HG03342 (cell line): Measurements from ENCODE around the gene MAP4K1.
"Not testable (repeated sequence)": the region's sequence is repeated elsewhere in the genome, so short reads cannot be mapped to it uniquely, and the experiment has no call there.

ENCODE experiments used
- ATAC-seq: cut with Tn5 transposase; IDR thresholded peaks from one replicate; pipeline ENCODE4 v1.9.1; 2021; ENCODE audit warnings: mild to moderate bottlenecking, moderate library complexity; ENCODE audit not compliant: unreplicated experiment

The MAP4K1 gene

DNA sequence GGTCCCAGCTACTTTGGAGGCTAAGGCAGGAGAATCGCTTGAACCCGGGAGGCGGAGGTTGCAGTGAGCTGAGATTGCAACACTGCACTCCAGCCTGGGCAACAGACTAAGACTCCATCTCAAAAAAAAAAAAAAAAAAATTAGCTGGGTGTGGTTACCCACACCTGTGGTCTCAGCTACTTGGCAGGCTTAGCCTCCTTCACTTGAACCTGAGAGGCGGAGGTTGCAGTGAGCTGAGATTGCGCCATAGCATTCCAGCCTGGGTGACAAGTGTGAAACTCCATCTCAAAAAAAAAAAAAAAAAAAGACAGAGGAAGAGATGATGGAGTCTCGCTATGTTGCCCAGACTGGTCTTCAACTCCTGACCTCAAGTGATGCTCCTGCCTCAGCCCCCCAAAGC is 38.4 kb downstream of the MAP4K1 start:
- ATAC-seq: not testable (repeated sequence)

DNA sequence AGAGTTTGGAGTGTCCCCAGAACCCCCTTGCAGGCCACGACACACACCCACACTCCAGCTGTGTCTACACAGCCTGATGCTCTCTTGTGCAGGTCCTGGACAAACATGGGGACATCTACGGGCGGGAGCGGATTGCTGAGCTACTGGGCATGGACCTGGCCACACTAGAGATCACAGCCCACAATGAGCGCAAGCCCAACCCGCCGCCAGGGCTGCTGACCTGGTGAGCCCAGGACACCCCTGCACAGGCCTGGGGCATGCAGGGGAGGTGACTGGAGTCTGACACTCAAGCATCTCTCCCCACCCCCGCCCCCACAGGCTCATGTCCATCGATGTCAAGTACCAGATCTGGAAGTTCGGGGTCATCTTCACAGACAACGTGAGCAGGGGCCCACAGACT is 39.9 kb downstream of the MAP4K1 start:
- ATAC-seq: no peak

DNA sequence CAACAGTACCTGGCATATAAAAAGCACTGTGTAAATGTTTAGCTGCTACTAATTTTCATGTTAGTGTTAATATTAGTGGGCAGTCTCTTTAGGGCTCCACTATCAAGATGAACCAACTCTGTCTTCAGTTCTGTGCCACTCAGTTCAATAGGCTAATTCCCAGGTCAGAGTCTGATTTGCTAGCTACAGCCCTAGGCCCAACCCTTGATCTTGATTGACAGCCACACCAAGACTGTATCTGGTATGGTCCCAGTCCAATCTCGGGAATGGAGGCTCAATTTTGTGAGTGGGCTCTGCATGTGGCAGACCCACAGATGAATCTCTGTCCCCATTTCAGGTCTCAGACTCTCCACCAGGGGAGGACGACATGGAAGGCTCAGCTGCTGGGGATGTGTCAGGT is 46.1 kb downstream of the MAP4K1 start:
- ATAC-seq: no peak

DNA sequence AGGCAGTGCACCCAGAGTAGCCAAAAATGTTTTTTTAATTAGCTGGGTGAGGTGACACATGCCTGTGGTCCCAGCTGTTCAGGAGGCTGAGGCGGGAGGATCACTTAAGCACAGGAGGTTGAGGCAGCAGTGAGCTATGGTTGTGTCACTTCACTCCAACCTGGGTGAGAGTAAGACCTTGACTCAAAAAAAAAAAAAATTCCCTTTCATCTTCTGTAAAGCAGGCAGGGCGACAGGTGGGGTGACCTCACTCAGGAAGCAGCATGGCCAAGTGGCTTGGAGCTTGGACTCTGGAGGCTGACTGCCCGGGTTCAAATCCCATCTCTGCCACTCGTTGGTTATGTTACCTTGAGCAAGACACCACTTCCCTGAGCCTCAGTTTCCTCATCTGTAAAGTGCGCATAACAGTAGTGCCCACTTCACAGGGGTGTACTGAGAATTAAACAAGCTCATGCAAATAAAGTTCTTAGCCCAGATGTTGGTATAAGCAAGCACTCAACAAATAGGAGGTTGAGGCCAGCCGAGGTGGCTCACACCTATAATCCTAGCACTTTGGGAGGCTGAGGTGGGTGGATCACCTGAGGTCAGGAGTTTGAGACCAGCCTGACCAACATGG is 48.3 kb downstream of the MAP4K1 start:
- no peak for ATAC-seq

DNA sequence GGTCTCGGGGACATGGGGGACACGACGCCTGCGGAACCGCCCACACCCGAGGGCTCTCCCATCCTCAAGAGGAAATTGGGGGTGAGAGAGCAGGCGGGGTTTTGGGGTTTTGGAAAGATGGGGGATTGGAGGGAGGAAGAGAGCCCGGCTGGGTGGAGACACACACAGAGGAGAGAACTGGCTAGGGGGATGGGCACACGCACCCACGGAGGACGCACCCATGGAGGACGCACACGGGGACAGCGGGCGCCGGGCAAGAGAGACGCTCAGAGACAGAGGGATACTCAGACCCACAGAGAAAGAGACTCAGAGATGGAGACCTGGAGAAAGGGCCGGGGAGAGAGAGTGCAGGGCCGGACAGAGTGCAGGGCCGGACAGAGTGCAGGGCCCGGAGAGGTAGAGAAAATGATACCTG is 52.1 kb downstream of the MAP4K1 start:
- no peak for ATAC-seq

DNA sequence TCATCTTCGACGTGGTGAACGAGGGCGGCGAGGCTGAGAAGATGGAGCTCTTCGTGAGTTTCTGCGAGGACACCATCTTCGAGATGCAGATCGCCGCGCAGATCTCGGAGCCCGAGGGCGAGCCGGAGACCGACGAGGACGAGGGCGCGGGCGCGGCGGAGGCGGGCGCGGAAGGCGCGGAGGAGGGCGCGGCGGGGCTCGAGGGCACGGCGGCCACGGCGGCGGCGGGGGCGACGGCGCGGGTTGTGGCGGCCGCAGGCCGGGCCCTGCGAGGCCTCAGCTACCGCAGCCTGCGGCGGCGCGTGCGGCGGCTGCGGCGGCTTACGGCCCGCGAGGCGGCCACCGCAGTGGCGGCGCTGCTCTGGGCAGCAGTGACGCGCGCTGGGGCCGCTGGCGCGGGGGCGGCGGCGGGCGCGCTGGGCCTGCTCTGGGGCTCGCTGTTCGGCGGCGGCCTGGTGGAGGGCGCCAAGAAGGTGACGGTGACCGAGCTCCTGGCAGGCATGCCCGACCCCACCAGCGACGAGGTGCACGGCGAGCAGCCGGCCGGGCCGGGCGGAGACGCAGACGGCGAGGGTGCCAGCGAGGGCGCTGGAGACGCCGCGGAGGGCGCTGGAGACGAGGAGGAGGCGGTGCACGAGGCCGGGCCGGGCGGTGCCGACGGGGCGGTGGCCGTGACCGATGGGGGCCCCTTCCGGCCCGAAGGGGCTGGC is 52.6 kb downstream of the MAP4K1 start:
- no peak for ATAC-seq

DNA sequence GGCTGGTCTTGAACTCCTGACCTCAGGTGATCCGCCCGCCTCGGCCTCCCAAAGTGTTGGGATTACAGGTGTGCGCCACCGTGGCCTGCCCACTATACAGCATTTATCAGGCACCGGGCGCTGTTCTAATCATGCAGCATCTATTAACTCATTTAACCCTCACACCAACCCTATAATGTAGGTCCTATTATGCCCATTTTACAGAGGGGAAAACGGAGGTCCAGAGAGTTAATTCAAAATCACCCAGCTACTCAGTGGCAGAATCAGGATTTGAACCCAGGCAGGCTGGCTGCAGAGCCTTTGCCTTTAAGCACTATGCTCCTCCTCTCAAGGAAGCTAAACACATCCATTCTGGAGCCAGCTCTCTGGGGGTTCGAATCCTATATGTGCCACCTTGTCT is 54.3 kb downstream of the MAP4K1 start:
- ATAC-seq: no peak

DNA sequence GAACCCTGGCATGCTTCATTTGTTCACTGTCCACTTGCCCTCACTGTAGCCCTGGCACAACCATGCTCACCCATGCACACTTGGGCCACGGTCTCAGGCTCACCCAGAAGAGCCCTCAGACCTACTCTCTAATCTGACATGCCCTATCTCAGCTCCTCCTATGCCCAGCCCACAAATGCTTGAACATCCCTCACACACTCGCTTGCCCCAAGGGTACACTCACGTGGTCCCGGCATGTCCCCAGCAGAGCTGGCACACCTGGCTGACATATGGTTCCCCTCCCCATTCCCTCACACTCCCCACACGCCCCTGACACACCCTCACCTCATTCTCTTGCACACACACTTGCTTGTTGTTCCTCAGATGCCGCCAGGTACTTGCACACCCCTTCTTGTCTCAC is 55.7 kb downstream of the MAP4K1 start:
- no peak for ATAC-seq

DNA sequence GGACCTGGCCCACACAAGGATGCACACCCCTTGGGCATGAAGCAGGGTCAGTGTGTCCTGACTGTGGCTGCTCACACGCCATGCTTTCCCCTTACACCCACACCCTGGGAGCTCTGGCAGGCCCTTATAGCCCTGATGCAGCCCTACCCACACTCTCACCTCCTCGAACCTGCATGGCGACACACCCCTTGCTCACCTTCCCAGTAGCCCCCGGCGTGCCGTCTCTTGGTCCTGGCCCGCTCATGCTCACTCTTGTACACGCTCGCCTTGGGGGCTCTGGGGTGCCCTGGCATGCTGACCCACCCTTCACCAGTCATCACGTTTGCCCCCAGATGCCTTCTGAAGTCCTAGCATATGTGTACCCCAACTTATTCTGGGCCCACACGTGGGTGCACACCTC is 56.1 kb downstream of the MAP4K1 start:
- ATAC-seq: no peak

DNA sequence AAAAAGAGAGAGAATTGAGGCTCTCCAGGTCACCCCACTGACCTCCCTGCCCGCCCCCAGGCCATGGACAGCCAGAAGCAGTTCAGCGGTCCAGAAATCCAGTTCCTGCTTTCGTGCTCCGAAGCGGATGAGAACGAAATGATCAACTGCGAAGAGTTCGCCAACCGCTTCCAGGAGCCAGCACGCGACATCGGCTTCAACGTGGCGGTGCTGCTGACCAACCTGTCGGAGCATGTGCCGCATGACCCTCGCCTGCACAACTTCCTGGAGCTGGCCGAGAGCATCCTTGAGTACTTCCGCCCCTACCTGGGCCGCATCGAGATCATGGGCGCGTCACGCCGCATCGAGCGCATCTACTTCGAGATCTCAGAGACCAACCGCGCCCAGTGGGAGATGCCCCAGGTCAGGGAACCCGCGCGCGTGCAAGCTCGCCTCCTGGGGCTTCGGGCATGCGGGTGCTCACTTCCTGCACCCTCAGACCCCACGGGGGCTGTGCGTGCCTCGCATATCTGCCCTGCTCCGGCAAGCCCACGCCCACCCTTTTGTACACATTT is 56.6 kb downstream of the MAP4K1 start:
- ATAC-seq: no peak

DNA sequence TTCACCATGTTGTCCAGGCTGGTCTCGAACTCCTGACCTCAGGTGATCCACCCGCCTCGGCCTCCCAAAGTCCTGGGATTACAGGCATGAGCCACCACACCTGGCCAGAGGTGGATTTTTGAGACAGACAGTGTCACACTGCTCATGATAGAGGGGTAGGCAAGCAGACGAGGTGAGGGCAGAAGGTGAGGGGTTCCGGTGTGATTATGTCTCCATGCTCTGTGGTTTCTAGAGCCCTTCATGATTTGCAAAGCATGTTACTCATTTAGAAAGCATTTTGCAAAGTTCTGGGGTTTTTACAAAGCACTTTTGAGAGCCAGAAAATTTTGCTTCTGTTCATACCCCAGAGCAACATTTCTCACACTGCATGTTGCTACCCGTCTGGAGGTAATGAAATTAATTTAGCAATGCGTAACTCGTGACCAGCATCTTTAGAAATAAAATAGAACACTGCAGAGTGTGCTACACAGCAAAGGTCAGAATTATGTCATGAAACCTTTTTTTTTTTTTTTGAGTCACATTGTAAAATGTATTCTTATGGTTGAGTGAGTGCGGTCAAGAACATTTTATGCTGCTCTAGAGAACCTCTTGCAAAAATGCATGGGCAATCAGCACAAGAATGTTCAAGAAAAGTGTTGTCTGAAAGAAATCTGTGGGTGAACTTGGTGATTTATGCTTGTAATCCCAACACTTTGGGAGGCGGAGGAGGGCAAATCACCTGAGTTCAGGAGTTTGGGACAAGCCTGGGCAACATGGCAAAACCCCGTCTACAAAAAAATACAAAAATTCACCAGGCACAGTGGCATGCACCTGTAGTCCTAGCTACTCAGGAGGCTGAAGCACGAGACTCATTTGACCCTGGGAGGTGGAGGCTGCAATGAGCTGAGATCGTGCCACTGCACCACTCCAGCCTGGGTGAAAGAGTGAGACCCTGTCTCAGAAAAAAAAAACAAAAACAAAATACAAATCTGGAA is 58.0 kb downstream of the MAP4K1 start:
- ATAC-seq: peak; percentile 60

DNA sequence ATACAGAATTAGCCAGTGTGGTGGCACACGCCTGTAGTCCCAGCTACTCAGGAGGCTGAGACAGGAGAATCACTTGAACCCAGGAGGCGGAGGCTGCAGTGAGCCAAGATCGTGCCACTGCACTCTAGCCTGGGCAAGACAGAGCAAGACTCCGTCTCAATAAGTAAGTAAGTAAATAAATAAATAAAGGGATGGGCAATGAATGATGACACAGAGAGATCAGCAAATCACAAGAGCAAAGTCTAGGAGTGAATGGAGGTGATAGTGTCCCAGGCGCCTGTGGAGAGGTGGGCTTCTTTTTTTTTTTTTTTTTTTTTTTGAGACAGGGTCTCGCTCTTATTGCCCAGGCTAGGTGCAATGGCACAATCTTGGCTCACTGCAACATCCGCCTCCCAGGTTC is 58.8 kb downstream of the MAP4K1 start:
- ATAC-seq: not testable (repeated sequence)

DNA sequence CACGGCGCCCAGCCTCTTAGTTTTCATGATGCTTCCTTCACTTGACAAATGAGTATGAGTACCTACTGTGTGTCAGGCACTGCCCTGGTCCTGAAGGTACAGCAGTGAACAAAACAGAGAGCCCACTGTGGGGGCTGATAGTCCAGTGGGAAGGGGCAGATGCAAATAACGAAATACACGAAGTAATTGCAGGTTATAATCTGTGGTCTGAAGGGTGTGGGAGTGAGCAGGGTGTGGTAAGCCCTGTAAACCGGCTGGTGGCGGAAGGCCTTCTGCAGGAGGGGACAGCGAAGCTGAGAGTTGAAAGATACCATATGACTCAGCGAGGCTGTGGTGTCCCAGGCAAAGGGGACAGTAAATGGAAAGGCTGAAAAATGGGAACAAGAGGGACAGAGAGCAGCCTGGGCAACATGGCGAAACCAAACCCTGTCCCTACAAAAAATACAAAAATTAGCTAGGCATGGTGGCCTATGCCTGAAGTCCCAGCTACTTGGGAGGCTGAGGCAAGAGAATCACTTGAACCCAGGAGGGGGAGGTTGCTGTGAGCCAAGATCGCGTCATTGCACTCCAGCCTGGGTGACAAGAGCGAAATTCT is 60.5 kb downstream of the MAP4K1 start:
- peak; percentile 43 for ATAC-seq

DNA sequence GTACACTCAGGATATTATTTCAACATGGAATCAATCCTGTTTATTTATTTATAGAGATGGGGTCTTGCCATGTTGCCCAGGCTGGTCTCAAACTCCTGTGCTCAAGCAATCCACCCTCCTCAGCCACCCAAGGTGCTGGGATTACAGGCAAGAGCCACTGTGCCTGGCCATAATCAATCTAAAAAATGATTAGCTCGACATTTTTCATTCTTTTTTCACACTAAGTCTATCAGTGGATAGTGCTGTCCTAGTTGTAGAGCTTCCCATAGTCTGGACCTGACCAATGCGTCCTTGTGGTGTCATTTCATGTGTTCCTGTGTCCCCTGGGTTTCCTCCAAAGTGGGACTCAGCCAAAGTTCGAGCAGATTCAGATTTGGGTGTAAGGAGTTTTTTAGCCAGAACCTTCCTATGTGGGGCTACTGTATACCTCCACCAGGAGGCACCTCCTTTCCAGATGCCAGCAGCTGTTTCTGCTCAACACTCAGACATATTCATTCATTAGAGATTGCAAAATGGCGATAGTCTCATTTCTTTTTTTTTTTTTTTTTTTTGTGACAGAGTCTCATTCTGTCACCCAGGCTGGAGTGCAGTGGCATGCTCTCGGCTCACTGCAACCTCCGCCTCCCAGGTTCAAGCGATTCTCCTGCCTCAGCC is 61.1 kb downstream of the MAP4K1 start:
- no peak for ATAC-seq

DNA sequence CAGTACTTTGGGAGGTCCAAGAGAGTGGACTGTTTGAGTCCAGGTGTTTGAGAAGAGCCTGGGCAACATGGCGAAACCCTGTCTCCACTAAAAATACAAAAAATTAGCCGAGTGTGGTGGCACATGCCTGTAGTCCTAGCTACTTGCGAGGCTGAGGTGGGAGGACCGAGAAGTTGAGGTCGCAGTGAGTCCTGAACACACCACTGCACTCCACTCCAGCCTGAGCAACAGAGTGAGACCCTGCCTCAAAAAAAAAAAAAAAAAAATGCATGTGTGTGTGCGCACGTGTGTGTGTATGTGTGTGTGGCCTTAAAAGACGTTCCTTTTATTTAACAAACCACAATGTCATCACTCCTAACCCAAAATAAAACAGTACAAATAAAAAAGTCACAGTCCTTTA is 62.6 kb downstream of the MAP4K1 start:
- ATAC-seq: no peak

DNA sequence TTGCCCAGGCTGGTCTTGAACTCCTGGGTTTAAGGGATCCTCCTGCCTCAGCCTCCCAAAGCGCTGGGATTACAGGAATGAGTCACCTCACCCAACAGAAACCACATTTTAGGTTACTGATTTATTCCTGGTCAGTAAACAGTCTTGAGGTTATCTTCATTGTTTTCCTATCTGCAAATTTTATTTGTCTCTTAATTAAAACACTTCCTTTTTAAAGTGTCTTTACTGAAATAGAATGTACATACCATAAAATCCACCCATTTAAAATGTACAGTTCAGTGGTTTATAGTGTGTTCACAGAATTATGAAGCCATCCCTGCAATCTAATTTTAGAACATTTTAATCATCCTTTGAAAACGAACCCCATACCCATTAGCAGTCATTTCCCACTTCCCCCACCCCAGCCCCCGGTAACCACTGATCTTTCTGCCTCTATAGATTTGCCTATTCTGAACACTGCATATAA is 63.0 kb downstream of the MAP4K1 start:
- ATAC-seq: no peak

DNA sequence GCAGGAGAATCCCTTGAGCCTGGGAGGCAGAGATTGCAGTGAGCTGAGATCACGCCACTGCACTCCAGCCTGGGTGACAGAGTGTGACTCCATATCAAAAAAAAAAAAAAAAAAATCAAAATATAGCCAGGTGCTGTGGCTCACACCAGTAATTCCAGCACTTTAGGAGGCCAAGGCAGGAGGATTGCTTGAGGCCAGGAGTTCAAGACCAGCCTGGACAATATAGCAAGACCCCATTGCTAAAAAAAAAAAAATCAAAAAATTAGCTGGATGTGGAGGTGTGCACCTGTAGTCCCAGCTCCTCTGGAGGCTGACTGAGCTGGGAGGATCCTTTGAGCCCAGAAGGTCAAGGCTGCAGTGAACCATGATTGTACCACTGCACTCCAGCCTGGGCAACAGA is 64.5 kb downstream of the MAP4K1 start:
- ATAC-seq: not testable (repeated sequence)

DNA sequence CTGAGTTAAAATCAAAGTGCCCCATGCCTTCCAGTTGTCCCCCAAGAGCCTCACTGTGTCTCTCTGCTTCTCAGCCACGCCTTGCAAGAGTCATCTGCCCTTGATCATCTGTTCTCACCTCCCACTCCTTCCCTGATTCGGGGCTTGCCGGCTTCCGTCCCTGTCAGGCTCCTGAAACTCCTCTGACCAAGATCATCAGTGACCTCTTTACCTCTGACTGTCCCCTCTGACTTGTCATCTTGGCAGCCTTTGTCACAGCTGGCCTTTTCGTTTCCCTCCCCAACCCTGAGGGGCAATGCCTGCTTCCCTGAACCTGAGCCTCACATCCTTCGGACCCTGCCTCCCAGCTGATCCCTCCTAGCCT is 66.3 kb downstream of the MAP4K1 start:
- peak; percentile 58 for ATAC-seq

DNA sequence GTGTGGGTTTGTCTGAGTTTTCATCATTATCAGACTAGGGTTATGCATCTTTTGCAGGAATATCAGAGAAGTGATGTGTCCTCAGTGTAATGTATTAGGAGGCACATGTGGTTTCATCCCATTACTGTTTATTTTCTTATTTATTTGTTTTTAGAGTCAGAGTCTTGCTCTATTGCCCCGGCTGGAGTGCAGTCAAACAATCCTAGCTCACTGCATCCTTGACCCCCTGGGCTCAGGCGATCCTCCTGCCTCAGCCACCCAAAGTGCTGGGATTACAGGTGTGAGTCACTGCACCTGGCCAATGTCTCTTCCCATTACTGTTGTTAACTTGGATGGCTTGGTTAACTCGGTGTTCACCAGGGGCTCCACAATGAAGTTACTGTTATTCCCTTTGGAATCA is 67.4 kb downstream of the MAP4K1 start:
- no peak for ATAC-seq

DNA sequence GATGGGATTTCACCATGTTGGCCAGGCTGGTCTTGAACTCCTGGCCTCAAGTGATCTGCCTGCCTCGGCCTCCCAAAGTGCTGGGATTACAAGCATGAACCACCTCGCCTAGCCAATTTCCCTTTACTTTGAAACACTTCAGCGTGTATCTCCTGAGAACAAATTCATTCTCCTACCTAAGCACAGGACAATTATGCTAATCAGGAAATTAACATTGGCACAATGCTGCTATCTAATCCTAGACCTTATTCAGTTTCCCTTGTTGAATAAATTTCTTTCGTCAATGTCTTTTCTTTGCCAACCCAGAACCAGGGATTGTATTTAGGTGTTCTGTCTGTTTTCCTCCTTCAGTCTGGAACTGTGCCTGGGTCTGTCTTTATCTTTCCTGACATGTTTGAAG is 67.8 kb downstream of the MAP4K1 start:
- ATAC-seq: no peak
